Stimulated activated CD4-positive, alpha-beta T cell treated with anti-CD3 and anti-CD28 coated beads, Interleukin-1b, Interleukin-23, amount 100 ng/mL, for 24 hours (primary cell): ENCODE measurements around the gene CCDC178.
"Not testable (repeated sequence)": the region's sequence is repeated elsewhere in the genome, so short reads cannot be mapped to it uniquely, and the experiment has no call there.

ENCODE experiments used
- DNase-seq, 4 experiments: peaks; one replicate each; pipeline ENCODE4 v3.0.0-alpha.2; 2020; ENCODE audit warnings: low read depth in 4 of 4, low spot score in 1 of 4

Gene CCDC178

DNA sequence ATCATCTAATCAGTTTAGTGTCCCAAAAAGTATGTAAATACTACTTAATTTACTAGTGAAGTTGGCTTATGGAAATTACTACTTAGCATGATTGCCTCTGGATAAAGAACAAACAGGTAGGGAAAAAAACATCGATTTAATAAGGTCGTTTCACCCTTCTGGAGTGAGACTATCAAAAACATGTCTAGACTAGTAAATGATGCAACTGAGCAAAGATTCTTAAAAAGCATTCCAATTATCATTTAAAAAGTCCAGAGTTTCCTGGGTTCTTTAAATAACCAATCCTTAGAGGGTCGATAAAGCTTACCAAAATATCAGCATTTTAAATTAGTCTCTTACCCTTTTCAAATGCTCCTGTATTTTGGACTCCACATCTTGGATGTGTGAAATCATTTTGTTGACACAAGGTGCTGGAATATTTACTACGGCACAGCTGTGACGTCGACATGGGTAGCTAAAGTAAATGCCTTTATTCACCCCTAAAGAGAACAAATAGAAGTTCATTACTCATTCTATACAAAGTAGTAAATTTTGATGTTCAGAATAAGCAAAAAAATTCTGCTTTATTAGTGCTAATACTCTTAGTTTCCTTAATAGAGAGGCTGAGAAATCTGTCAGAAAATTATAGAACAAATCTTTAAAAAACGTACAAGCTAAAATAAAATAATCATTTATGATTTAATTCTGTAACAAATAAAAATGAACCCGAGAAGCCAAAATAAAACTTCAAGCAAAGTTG is 70.6 kb downstream of the CCDC178 start:
- DNase-seq: no peak

DNA sequence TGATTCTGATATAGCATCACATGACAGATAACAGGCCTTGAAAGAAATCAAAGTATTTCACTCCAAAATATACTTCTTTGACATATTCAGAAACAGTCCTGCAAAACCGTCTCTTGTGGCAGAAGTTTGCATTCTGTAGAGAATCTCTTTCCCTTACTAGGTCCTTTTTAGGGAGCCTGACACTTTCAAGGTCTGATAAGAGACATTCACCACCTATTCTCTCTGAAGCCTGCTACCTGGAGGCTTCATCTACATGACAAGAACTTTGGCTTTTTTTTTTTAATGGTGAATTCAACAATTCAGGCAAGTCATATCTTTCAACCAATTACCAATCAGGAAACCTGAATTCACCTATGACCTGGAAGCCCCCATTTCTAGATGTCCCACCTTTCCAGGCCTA is 83.8 kb downstream of the CCDC178 start:
- DNase-seq: no peak

DNA sequence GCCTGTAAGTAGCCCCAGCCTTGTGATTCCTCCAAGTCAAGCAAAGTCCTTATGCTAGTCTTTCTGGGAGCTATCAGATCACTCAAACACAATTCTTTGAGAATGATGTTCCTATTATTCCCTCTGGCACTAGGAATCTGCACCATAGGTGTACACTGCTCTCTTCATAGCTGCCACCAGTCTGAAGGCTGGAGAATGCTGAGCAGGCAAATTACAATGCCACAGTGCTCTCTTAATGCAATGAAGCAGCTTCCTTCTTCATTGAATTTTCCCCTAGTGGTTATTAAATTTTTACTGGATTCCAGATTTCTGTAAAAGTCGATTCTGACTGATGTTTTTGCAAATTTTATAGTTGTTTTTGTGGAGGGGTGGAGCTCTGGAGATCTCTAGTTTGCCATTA is 84.8 kb downstream of the CCDC178 start:
- DNase-seq: no peak

DNA sequence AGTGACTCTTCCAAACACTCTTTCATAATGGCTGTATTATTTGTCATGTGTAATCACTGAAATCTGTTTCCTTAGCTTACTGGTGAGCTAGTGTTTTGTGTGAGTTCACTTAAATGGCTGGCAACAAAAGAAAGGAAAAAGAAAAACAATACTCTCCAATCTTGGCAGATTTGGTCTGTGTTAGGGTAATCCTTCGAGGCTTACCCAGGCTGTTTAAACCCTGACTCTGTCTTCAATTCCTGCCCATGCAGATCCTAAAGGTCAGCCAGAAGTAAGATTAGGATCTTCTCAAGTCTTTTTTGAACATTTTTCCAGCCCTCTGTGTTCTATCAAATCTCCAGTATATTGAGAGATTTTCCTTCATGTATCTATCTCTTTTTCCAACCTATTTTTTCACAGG is 85.3 kb downstream of the CCDC178 start:
- DNase-seq: no peak

DNA sequence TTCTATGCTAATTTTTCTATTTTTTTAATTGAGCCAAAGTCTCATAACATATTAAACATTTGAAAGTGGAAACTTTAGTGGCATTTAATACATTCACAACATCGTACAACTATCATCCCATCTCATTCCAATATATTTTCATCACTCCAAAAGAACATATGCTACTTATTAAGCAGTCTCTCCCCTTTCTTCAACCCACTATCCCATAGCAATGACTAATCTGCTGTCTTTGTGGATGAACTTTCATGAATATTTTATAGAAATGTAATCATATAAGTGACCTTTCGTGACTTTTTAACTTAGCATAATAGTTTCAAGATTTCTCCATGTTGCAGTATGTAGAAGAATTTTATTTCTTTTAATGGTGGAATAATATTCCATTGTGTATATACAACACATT is 90.3 kb downstream of the CCDC178 start:
- DNase-seq: no peak

DNA sequence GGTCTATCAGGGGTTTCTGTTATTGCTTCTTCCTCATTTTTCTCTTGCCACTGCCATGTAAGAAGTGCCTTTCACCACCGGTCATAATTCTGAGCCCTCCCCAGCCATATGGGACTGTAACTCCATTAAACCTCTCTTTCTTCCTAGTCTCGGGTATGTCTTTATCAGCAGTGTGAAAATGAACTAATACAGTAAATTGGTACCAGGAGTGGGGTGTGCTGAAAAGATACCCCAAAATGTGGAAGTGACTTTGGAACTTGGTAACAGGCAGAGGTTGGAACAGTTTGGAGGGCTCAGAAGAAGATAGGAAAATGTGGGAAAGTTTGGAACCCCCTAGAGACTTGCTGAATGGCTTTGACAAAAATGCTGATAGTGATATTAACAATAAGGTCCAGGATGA is 100.8 kb downstream of the CCDC178 start:
- not testable (repeated sequence) for DNase-seq

DNA sequence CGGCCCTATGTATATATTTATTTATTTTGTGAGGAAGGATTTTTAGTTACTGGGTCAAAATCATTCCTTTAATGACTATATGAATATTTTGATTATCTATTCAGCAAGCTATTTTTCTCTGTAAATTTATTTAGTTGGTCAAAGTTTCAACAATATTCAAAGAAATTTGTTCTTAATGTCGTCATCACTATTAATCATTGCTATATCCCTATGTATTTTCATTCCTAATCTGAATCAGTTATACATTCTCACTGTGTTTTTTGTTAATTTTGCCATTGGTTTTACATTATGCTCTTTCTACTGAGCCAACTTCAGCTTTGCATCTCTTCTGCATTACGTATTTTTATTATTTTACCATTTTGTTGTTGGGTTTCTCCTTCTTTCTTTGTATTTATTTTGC is 105.7 kb downstream of the CCDC178 start:
- DNase-seq: no peak

DNA sequence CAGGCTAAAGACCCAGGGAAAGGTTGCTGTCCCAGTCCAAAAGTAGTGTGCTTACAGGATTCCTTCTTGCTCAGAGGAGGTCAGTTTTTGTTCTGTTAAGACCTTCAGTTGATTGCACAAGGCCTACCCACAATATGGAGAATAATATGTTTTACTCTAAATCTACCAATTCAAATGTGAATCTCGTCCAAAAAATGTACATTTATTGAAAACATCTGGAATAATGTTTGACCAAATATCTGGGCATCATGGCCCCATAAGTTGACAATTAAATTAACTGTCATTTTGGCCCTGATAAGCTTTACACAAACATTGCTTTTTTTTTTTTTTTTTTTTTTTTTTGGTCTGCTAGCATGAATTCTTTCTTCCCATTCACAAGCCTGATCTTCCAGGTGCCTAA is 109.8 kb downstream of the CCDC178 start:
- no peak for DNase-seq

DNA sequence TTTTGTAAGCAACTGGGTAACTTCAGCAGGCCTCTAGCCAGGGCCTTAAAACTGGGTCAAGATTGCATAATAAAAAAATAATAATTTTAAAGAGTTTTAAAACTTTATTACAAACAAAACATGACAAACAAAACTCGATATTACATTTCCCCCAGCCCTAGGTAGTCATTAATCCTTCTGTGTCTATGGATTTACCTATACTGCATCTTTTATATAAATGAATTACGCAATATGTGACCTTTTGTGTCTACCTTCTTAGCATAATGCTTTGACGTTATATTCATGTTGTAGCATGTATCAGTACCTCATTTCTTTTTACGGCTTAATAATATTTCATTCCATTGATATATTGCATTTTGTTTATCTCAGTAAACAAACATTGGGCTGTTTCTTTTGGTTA is 113.5 kb downstream of the CCDC178 start:
- DNase-seq: no peak

DNA sequence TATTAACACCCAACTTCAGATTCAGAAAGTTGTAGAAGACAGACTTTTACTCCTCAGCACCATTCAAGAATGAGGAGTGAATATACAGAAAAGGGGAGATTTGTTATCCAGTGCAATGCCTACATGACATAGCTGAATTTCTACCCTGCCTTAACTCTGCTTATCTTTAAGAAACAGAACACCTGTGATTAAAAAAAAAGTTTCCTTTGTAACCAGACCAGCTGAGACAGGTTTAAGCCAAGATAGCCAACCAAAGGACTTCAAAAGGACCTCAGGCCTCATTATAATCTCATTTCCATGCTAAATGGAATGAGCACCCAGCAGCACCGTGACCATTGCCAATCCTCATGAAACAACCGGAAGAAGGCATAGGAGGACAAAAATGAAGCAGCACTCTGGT is 122.9 kb downstream of the CCDC178 start:
- no peak for DNase-seq

DNA sequence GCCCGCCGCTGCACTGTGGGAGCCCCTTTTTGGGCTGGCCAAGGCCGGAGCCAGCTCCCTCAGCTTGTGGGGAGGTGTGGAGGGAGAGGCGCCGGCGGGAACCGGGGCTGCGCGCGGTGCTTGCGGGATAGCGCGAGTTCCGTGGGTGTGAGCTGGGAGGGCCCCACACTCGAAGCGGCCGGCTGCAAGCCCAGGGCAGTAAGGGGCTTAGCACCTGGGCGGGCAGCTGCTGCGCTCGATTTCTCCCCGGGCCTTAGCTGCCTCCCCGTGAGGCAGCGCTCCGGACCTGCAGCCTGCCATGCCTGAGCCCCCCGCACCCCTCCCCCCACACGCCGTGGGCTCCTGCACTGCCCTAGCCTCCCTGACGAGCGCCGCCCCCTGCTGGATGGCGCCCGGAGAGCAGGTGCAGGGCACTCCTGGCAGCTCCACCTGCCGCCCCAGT is 124.4 kb downstream of the CCDC178 start:
- DNase-seq: no peak

DNA sequence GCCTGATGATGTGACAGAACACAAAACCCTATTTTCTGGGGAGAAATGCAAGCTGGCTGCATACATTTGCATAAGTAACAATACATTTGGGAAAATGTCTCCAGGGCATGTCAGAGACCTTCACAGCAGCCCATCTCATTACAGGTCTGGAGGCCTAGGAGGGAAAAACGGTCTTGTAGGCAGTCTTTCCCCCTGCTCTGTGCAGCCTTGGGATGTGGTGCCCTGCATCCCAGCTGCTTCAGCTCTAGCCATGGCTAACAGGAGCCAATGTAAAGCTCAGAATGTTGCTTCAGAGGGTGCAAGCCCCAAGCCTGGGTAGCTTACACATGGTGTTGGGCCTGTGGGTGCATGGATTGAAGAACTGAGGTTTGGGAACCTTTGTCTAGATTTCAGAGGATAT is 133.0 kb downstream of the CCDC178 start:
- no peak for DNase-seq

DNA sequence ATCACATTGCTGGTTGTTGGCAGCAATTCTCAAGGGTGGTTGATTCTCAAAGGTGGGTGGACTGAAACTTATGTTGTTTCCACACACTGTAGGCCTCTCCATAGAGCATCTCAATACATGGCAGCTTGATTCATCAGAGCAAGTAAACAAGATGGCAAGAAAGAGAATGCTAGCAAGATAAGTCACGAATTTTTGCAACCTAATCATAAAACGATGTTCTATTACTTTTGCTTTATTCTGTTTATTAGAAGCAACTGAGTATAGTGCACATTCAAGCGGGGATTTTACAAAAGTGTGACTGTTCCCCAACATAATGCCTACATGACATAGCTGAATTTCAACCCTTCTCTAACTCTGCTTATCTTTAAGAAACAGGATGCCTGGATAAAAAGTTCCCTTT is 136.2 kb downstream of the CCDC178 start:
- no peak for DNase-seq

DNA sequence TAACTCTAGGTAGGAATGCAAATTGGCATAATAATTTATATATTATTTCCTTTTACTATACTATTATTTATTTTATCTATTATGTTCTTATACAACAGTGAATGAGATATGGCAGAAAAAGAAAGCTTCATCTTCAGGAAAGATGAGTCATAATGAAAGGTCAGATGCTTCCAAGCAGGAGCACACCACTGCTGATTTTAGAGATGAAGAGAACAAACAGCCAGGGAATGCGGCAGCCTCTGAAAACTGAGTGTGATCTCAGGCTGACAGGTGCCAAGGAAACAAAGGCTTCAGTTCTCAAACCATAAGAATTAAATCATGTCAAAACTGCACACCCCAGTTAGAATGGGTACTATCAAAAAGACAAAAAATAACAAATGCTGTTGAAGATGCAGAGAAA is 149.0 kb downstream of the CCDC178 start:
- no peak for DNase-seq

DNA sequence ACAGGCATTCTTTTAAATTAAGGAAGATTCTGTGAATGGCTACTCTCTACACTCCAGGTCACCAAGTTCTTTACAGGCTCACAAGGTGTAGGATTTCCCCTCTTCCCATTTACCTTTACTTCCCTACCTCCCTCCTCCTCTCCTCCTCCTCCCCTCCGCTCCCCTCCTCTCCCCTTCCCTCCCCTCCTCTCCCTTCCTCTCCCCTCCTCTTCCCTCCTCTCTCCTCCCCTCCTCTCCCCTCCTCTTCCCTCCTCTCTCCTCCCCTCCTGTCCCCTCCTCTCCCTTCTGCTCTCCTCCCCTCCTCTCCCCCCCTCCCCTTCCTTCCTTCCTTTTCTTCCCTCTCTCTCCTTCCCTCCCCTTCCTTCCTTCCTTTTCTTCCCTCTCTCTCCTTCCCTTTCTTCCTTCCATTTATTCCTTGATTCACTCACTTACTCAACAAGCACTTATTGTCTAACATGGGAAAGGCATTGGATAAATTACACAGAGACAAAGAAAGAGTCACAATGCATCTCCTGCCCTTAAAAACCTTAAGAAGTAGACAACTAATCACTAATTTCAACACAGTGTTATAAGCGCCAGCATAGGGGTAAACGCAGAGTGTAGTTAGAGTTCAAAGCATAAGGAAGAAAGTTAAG is 152.3 kb downstream of the CCDC178 start:
- DNase-seq: no peak

DNA sequence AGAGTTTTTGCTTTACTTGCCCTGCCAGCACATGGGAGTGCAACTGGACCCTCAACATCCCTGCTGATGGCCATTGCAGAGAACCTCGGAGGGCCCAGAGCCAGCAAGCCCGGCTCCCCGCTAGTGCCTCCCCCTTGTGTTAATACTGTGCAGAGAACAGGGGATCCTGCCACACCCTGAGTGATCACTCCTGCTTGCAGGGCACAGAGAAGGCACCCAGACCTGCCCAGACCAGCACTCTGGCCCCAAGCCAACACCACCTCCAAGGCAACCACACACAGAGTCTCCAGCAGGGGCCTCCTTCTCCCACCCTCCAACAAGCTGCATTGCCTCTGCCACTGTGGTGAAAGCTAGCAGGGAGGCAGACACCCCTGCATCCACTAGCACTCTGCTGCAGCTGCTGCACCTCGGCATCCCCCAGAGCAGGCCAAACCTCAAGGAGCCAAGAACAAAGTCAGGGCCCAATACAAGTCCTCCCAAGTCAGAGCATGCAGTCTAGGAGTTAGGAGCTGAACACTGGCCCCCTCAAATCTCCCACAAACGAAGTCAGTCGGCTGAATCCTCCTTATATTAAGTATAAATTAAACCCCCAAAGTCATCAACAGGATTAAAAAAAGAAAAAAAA is 157.7 kb downstream of the CCDC178 start:
- DNase-seq: no peak

DNA sequence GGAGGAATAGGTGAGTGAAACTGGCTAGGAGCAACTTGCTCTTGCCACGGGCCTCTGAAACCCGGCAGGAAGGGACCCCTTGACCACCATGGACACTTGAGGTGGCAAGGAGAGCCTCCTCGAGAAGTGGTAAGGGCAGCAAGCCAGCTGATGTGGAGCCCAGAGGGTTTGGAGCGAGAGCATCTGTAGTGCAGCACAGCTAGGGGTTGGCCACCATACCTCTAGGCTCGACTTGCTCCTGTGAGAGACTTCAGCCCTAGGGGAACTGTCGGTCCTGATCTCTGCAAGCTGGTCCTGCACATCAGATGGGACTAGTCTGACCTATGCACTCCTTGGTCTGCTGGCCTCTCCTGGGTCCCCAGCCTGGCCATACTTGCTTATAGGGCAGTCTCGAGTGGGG is 158.4 kb downstream of the CCDC178 start:
- DNase-seq: no peak

DNA sequence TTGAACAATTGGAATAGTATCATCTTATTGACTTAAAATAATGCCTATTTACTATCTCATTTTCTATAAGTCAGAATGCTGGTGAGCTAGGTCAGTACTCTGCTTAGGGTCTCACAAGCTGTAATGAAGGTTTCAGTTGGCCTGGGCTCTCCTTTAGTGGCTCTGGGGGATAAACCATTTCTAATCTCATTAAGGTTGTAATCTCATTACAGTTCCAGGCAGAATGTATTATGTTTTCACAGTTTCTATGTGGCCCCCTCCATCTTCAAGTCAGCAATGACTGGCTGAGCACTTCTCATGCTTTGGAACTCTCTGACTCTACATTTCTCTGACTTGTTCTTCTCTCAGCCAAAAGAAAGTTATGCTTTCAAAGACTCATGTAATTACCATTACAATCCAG is 163.1 kb downstream of the CCDC178 start:
- no peak for DNase-seq

DNA sequence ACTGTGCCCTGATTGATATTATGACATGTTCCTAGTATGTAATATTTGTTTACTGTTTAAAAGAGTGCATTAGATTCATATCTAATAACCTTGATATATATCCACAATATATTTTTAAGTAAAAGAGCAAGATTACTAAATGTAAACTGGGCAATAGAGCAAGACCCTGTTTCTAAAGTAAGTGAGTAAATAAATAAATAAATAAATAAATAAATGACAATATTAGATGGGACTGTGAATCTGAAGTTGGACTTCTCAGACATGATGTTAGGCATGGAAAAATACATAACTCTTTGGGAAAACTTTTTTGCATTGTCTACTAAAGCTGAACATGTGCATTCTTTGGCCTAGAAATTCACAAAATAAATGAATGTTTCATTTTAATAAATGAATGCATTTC is 164.7 kb downstream of the CCDC178 start:
- DNase-seq: no peak

DNA sequence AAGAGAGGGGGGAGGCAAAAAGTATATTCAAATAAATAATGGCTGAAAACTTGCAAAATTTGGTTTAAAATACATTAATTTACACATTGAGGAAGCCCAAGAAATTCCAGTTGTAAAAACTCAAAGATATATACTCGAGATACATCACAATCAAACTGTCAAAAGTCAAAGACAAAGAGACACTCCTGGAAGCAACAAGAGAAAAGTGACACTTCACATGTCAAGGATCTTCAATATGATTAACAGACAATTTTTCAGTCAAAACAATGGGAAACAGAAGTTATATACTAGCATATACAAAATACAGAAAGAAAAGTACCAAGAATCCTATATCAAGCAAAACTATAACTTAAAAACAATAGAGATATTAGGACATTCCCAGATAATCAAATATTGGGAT is 170.2 kb downstream of the CCDC178 start:
- DNase-seq: no peak

DNA sequence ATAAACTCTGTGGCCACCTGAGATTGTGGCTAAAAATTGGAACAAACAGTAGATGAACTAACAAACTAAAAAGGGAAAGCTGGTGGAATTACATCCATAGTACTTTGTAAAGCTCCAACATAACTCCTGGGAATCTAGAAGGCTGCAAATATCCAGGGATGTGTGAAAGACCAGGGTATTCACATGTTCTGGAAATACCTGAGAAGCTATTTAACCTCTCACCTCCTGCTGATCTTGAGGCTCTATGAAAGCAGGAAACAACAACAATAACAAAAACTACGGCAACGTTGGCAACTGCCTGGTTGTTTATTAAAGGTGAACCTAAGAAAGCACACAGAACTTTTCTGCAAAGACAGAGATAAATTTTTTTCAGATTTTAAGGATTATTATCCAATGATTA is 171.3 kb downstream of the CCDC178 start:
- no peak for DNase-seq

DNA sequence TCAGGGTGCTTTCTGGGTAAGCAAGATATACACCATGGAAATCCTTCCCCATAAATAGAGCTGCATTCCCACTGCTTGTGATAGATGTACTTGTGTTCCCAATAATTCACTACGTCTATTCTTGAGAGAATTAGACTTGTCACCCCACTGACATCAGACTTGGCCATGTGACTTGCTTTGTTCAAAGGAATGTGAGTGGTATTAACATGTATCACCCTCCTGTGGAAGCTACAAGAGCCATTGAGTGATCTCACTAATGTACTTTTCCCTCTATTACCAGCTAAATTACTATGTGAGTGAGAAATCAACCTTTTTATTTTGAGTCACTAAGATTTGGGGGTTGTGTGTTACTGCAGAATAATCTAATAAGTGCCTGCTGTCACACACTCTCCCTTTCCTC is 176.0 kb downstream of the CCDC178 start:
- no peak for DNase-seq

DNA sequence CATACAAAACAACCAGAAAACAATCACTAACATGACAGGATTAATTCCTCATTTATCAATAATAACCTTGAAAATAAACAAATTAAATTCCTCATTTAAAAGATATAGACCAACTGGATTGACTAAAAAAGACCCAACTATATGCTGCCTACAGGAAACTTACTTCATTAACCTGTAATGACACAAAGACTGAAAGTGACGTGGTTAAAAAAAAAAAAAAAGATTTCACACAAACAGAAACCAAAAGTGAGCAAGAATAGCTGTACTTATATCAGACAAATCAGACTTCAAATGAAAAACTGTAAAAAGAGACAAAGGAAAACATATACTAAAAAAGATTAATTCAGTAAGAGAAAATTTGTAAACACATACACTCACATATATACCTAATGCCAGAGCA is 201.2 kb downstream of the CCDC178 start:
- no peak for DNase-seq
